NB4 (cell line): ENCODE results near the gene RNF175.

ENCODE experiments used
- POLR2A ChIP-seq: IDR thresholded peaks from 2 replicates; pipeline ENCODE4 v1.6.1; 2011; ENCODE audit warnings: mild to moderate bottlenecking; ENCODE audit not compliant: insufficient read length; ENCODE audit errors: extremely low read depth
- TF ChIP-seq, protein P1 (sequence below): IDR thresholded peaks from one replicate; pipeline ENCODE4 v1.5.1; 2012; ENCODE audit warnings: low read depth, low read length

DNA sequence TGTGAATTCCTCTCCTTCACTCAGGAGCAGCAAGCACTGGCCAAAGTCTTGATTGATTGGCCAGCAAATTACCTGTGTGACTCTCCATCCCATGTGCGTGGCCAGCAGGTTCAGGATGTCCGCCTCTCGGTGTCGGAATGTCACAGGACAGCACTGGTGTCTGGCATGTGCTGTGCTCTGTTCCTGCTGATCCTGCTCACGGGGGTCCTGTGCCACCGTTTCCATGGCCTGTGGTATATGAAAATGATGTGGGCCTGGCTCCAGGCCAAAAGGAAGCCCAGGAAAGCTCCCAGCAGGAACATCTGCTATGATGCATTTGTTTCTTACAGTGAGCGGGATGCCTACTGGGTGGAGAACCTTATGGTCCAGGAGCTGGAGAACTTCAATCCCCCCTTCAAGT is 55.3 kb downstream of the RNF175 start:
- TF ChIP-seq, protein P1, sequence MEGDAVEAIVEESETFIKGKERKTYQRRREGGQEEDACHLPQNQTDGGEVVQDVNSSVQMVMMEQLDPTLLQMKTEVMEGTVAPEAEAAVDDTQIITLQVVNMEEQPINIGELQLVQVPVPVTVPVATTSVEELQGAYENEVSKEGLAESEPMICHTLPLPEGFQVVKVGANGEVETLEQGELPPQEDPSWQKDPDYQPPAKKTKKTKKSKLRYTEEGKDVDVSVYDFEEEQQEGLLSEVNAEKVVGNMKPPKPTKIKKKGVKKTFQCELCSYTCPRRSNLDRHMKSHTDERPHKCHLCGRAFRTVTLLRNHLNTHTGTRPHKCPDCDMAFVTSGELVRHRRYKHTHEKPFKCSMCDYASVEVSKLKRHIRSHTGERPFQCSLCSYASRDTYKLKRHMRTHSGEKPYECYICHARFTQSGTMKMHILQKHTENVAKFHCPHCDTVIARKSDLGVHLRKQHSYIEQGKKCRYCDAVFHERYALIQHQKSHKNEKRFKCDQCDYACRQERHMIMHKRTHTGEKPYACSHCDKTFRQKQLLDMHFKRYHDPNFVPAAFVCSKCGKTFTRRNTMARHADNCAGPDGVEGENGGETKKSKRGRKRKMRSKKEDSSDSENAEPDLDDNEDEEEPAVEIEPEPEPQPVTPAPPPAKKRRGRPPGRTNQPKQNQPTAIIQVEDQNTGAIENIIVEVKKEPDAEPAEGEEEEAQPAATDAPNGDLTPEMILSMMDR: no peak
- no peak for TF ChIP-seq POLR2A
